Measurements from ENCODE around the gene ASPDH. TPM values are rescaled to one million over a fixed set of nuclear protein-coding genes. Genes with fewer than 3 reads are reported as not detected.

Gene ASPDH
- total and polyA plus RNA-seq, 7 donors: not detected

GRCh38 chr19:50549059-50549926 lies 35.6 kb upstream of the ASPDH start:
- no peak for DNase-seq
- WGBS, 2 donors: 71 to 77% methylated on average over 22 of the region's 22 CpGs
- H3K9me3 ChIP-seq: no peaks in the 10 kb centered on the region
- H3K4me1 ChIP-seq: peaks cover 0 to 4% (median 0%) of the 10 kb centered on the region in 4 donors
- intact Hi-C loops (cut with DNase I): no loop called here
- no peak for TF ChIP-seq POLR2AphosphoS5 (IDR thresholded peaks at IDR 0.05)
- no peak for TF ChIP-seq POLR2A (IDR thresholded peaks at IDR 0.05)
- no peak for TF ChIP-seq EP300 (IDR thresholded peaks at IDR 0.05)
- TF ChIP-seq, protein P1, sequence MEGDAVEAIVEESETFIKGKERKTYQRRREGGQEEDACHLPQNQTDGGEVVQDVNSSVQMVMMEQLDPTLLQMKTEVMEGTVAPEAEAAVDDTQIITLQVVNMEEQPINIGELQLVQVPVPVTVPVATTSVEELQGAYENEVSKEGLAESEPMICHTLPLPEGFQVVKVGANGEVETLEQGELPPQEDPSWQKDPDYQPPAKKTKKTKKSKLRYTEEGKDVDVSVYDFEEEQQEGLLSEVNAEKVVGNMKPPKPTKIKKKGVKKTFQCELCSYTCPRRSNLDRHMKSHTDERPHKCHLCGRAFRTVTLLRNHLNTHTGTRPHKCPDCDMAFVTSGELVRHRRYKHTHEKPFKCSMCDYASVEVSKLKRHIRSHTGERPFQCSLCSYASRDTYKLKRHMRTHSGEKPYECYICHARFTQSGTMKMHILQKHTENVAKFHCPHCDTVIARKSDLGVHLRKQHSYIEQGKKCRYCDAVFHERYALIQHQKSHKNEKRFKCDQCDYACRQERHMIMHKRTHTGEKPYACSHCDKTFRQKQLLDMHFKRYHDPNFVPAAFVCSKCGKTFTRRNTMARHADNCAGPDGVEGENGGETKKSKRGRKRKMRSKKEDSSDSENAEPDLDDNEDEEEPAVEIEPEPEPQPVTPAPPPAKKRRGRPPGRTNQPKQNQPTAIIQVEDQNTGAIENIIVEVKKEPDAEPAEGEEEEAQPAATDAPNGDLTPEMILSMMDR (IDR thresholded peaks at IDR 0.05): no peak
- H3K27me3 ChIP-seq: peaks cover 7 to 58% (median 30%) of the 10 kb centered on the region in 3 donors
- no peaks in the 10 kb centered on the region for H3K36me3 ChIP-seq
- no peak overlapping the region for H3K27ac ChIP-seq
- H3K4me3 ChIP-seq: no peak overlapping the region

- peaks cover 0 to 4% (median 0%) of the 10 kb centered on the region in 4 donors for H3K4me1 ChIP-seq
- H3K27ac ChIP-seq: no peak overlapping the region
- 76 to 81% methylated on average over 45 of the region's 45 CpGs for WGBS, 2 donors
- H3K36me3 ChIP-seq: no peaks in the 10 kb centered on the region
- no peak for DNase-seq
- intact Hi-C loops (cut with DNase I): no loop called here
- no peaks in the 10 kb centered on the region for H3K9me3 ChIP-seq
- no peak overlapping the region for H3K4me3 ChIP-seq
- H3K27me3 ChIP-seq: peaks cover 7 to 49% (median 25%) of the 10 kb centered on the region in 3 donors
- TF ChIP-seq POLR2A (IDR thresholded peaks at IDR 0.05) (no peak), EP300 (IDR thresholded peaks at IDR 0.05) (no peak)
- TF ChIP-seq, protein P1 (IDR thresholded peaks at IDR 0.05): no peak
Observed at GRCh38 chr19:50548191-50549058, 34.7 kb upstream of the ASPDH start.

DNA sequence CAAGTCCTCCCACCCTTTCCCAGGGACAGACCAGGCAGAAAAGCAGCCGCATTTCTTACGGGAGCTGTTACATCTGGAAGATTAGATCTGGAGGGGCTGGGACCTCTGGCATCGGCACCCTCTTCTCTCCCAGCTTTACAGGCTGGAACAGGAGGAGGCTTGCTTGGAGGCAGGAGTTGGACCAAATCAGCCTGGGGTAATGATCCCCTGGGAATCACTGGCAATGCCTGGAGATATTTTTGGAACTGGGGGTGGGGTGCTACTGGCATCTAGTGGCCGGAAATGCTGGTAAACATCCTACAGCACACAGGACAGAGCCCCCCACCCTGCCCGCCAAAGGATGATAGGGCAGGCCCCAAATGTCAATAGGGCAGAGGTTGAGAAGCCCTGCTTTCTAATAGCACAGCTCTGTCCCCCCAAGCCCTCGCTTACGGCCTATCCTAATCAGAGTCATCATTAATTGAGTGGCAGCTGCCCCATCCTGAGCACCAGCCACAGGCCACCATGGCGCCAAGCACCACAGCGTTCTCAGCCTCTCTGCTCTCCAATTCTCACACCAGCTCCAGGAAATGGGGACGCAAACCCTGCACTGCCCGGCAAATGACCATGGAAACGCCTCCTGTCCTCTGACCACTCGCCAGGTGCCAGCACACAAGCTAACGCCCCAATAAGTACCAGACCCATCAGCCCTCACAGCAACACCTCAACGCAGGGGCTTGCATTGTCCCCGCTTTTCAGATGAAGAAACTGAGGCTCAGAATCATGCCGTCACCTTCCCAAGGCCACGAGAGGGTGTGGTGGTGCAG lies 33.9 kb upstream of the ASPDH start:
- H3K27me3 ChIP-seq: peaks cover 7 to 41% (median 17%) of the 10 kb centered on the region in 3 donors
- H3K9me3 ChIP-seq: no peaks in the 10 kb centered on the region
- intact Hi-C loops (cut with DNase I): no loop called here
- no peaks in the 10 kb centered on the region for H3K36me3 ChIP-seq
- peaks cover 0 to 4% (median 0%) of the 10 kb centered on the region in 4 donors for H3K4me1 ChIP-seq
- WGBS, 2 donors: 59 to 71% methylated on average over 18 of the region's 18 CpGs
- TF ChIP-seq EP300 (IDR thresholded peaks at IDR 0.05) (no peak), POLR2AphosphoS5 (IDR thresholded peaks at IDR 0.05) (no peak), POLR2A (IDR thresholded peaks at IDR 0.05) (no peak)
- TF ChIP-seq, protein P1 (IDR thresholded peaks at IDR 0.05): no peak
- DNase-seq: no peak
- no peak overlapping the region for H3K4me3 ChIP-seq
- no peak overlapping the region for H3K27ac ChIP-seq

GRCh38 chr19:50546527-50547221 lies 33.0 kb upstream of the ASPDH start:
- Histone ChIP-seq H3K9me3 (no peaks in the 10 kb centered on the region), H3K27me3 (peaks cover 3 to 34% (median 10%) of the 10 kb centered on the region in 3 donors), H3K4me1 (no peaks in the 10 kb centered on the region), H3K27ac (no peak overlapping the region), H3K4me3 (no peak overlapping the region), H3K36me3 (no peaks in the 10 kb centered on the region)
- DNase-seq: no peak
- intact Hi-C loops (cut with DNase I): no loop called here
- 57 to 76% methylated on average over 29 of the region's 29 CpGs for WGBS, 2 donors
- TF ChIP-seq POLR2A (IDR thresholded peaks at IDR 0.05): no peak
- TF ChIP-seq, protein P1 (IDR thresholded peaks at IDR 0.05): no peak
- TF ChIP-seq EP300 (IDR thresholded peaks at IDR 0.05): no peak
- TF ChIP-seq POLR2AphosphoS5 (IDR thresholded peaks at IDR 0.05): no peak
